ENCODE measurements around the gene TMEM140. TPM values are rescaled to one million over a fixed set of nuclear protein-coding genes. Genes with fewer than 3 reads are reported as not detected.

TMEM140 gene
- total and polyA plus RNA-seq, 4 donors = 16.1 to 35.2 (median 18.6) TPM

- Histone ChIP-seq H3K27me3 (ENCODE audit: control insufficient read depth in 3 of 3, insufficient read depth in 3 of 3, low read length in 2 of 3) (no peaks in the 10 kb centered on the region), H3K36me3 (ENCODE audit: control insufficient read depth in 4 of 4, insufficient read depth in 4 of 4, low read length in 4 of 4) (no peaks in the 10 kb centered on the region), H3K27ac (ENCODE audit: low read depth in 1 of 2, low read length in 1 of 2) (peak overlapping the region in 1 of 2 donors; percentile 27), H3K4me1 (ENCODE audit: control insufficient read depth in 5 of 5, insufficient read depth in 5 of 5, low read length in 5 of 5) (peaks cover 0 to 25% (median 9%) of the 10 kb centered on the region in 5 donors), H3K9ac (ENCODE audit: insufficient read depth in 1 of 2, low read length in 2 of 2) (no peak overlapping the region), H3K4me3 (no peak overlapping the region), H3K9me3 (ENCODE audit: control insufficient read depth in 4 of 4, insufficient read depth in 3 of 4, low read length in 3 of 4) (peaks cover 0 to 4% (median 3%) of the 10 kb centered on the region in 4 donors)
- 95 to 100% methylated on average over 1 of the region's 1 CpG for WGBS, 2 donors
- DNase-seq = no peak
- ATAC-seq (ENCODE audit: insufficient read depth, low FRiP score) = no peak
- no peak for TF ChIP-seq CTCF (IDR thresholded peaks at IDR 0.05; ENCODE audit: control extremely low read depth, extremely low read depth)
These were observed 10.3 kb downstream of the TMEM140 start for GRCh38 chr7:135158141-135158655.

- WGBS, 2 donors = 63 to 77% methylated on average over 6 of the region's 6 CpGs
- H3K27ac ChIP-seq (ENCODE audit: low read depth in 1 of 2, low read length in 1 of 2) = peak overlapping the region in 1 of 2 donors; percentile 14
These were observed 11.0 kb downstream of the TMEM140 start for GRCh38 chr7:135158874-135159273.

GRCh38 chr7:135159359-135160085 is 11.7 kb downstream of the TMEM140 start:
- no peak for ATAC-seq (ENCODE audit: insufficient read depth, low FRiP score)
- H3K4me3 ChIP-seq = no peak overlapping the region
- peak overlapping the region in 1 of 2 donors; percentile 81 for H3K27ac ChIP-seq (ENCODE audit: low read depth in 1 of 2, low read length in 1 of 2)
- H3K27me3 ChIP-seq (ENCODE audit: control insufficient read depth in 3 of 3, insufficient read depth in 3 of 3, low read length in 2 of 3) = no peaks in the 10 kb centered on the region
- H3K9ac ChIP-seq (ENCODE audit: insufficient read depth in 1 of 2, low read length in 2 of 2) = no peak overlapping the region
- 88 to 95% methylated on average over 2 of the region's 2 CpGs for WGBS, 2 donors
- DNase-seq = no peak
- peaks cover 0 to 30% (median 9%) of the 10 kb centered on the region in 5 donors for H3K4me1 ChIP-seq (ENCODE audit: control insufficient read depth in 5 of 5, insufficient read depth in 5 of 5, low read length in 5 of 5)
- peaks cover 0 to 4% (median 3%) of the 10 kb centered on the region in 4 donors for H3K9me3 ChIP-seq (ENCODE audit: control insufficient read depth in 4 of 4, insufficient read depth in 3 of 4, low read length in 3 of 4)
- H3K36me3 ChIP-seq (ENCODE audit: control insufficient read depth in 4 of 4, insufficient read depth in 4 of 4, low read length in 4 of 4) = peaks cover 0 to 4% (median 0%) of the 10 kb centered on the region in 4 donors
- no peak for TF ChIP-seq CTCF (IDR thresholded peaks at IDR 0.05; ENCODE audit: control extremely low read depth, extremely low read depth)

More at GRCh38 chr7:135158874-135159273, 11.0 kb downstream of the TMEM140 start:
- DNase-seq (no peak), ATAC-seq (ENCODE audit: insufficient read depth, low FRiP score) (no peak)
- peaks cover 0 to 3% (median 0%) of the 10 kb centered on the region in 4 donors for H3K36me3 ChIP-seq (ENCODE audit: control insufficient read depth in 4 of 4, insufficient read depth in 4 of 4, low read length in 4 of 4)
- no peaks in the 10 kb centered on the region for H3K27me3 ChIP-seq (ENCODE audit: control insufficient read depth in 3 of 3, insufficient read depth in 3 of 3, low read length in 2 of 3)
- no peak overlapping the region for H3K9ac ChIP-seq (ENCODE audit: insufficient read depth in 1 of 2, low read length in 2 of 2)
- no peak for TF ChIP-seq CTCF (IDR thresholded peaks at IDR 0.05; ENCODE audit: control extremely low read depth, extremely low read depth)
- no peak overlapping the region for H3K4me3 ChIP-seq
- peaks cover 0 to 4% (median 3%) of the 10 kb centered on the region in 4 donors for H3K9me3 ChIP-seq (ENCODE audit: control insufficient read depth in 4 of 4, insufficient read depth in 3 of 4, low read length in 3 of 4)
- peaks cover 0 to 25% (median 9%) of the 10 kb centered on the region in 5 donors for H3K4me1 ChIP-seq (ENCODE audit: control insufficient read depth in 5 of 5, insufficient read depth in 5 of 5, low read length in 5 of 5)

Measured in lung (tissue), 12 donors.